Karpas-422 (cell line): Measurements from ENCODE around the gene NUAK2. TPM values are rescaled to one million over a fixed set of nuclear protein-coding genes. Genes with fewer than 3 reads are reported as not detected.

Source experiments
- DNase-seq: peaks from one replicate; pipeline ENCODE4 v3.0.0-alpha.2; 2015
- H2AFZ ChIP-seq: fragments of 200-600 bp; sonication (generic); 2 replicates; pipeline ENCODE4 v1.6.1; 2014; ENCODE audit warnings: antibody characterized with exemption, low read length, mixed read lengths
- H3K27ac ChIP-seq: fragments of 200-600 bp; sonication (generic); 2 replicates; pipeline ENCODE4 v1.5.1; 2014; ENCODE audit warnings: mild to moderate bottlenecking, low read length, moderate library complexity
- H3K27me3 ChIP-seq: fragments of 200-600 bp; sonication (generic); 2 replicates; pipeline ENCODE4 v1.6.1; 2014; ENCODE audit warnings: low read length, mixed read lengths
- H3K36me3 ChIP-seq: fragments of 200-600 bp; sonication (generic); 2 replicates; pipeline ENCODE4 v1.6.1; 2014; ENCODE audit warnings: low read length, mixed read lengths; ENCODE audit not compliant: insufficient read depth
- H3K4me1 ChIP-seq: fragments of 200-600 bp; sonication (generic); 2 replicates; pipeline ENCODE4 v1.6.1; 2014; ENCODE audit warnings: mild to moderate bottlenecking, low read length, mixed read lengths
- H3K4me2 ChIP-seq: fragments of 200-600 bp; sonication (generic); 2 replicates; pipeline ENCODE4 v1.6.1; 2014; ENCODE audit warnings: low read length, low read depth, mild to moderate bottlenecking; ENCODE audit not compliant: poor library complexity, severe bottlenecking
- H3K4me3 ChIP-seq: fragments of 200-600 bp; sonication (generic); 2 replicates; pipeline ENCODE4 v1.5.1; 2014; ENCODE audit warnings: mild to moderate bottlenecking, antibody characterized with exemption, low read length, mixed read lengths
- H3K79me2 ChIP-seq: fragments of 200-600 bp; sonication (generic); 2 replicates; pipeline ENCODE4 v1.6.1; 2014; ENCODE audit warnings: mild to moderate bottlenecking, low read length, mixed read lengths
- H3K9ac ChIP-seq: fragments of 200-600 bp; sonication (generic); 2 replicates; pipeline ENCODE4 v1.6.0; 2014; ENCODE audit warnings: low read length
- H3K9me2 ChIP-seq: fragments of 200-600 bp; sonication (generic), shearing (Covaris generic); replicated peaks from 2 replicates; pipeline ENCODE4 v1.6.0; 2014; ENCODE audit warnings: mild to moderate bottlenecking, low read length, moderate library complexity; ENCODE audit not compliant: insufficient read depth
- H3K9me3 ChIP-seq: fragments of 300-700, 200-600 bp; sonication (generic); 2 replicates; pipeline ENCODE4 v1.6.1; 2014; ENCODE audit warnings: low read length, mixed read lengths
- H4K20me1 ChIP-seq: fragments of 200-600 bp; sonication (generic); 2 replicates; pipeline ENCODE4 v1.6.1; 2014; ENCODE audit warnings: mild to moderate bottlenecking, antibody characterized with exemption, low read length, low read depth; ENCODE audit not compliant: insufficient read depth
- total RNA-seq: library from RNA; depleted of rRNA; stranded (reverse); fragments of >200 nt; shearing (Covaris generic); gene quantifications from 2 replicates; pipeline ENCODE4 v1.2.3, GENCODE V29; 2014; ENCODE audit warnings: low replicate concordance

Gene NUAK2
- total RNA-seq, 1 experiment from 2014 or later: 1.4 TPM

DNA sequence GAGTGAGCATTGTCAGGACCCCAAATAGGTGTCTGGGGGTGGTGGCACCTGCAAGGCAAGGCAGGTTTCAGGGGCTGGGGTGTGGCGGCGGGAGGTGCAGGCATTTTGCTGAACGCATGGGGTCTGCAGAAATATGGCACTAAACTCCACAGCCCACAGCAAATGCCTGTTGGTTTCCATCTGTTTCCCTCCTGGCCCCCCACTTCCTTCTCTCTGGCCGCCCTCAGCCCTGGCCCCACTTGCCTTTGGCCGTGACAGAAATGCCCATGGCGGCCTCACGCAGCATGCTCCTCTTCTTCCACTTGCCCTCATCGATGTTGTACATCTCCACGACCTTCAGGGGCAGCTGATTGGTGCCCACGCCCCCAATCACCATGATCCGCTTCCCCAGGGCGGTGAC lies 21.4 kb upstream of the NUAK2 start:
- H4K20me1 ChIP-seq: no peaks in the 10 kb centered on the region
- H3K36me3 ChIP-seq: no peaks in the 10 kb centered on the region
- H3K9ac ChIP-seq: no peak overlapping the region
- H3K9me3 ChIP-seq: no peaks in the 10 kb centered on the region
- H3K4me2 ChIP-seq: no peak overlapping the region
- no peak overlapping the region for H2AFZ ChIP-seq
- no peak overlapping the region for H3K27ac ChIP-seq
- no peaks in the 10 kb centered on the region for H3K9me2 ChIP-seq
- no peaks in the 10 kb centered on the region for H3K27me3 ChIP-seq
- no peak for DNase-seq
- H3K79me2 ChIP-seq: no peaks in the 10 kb centered on the region
- no peaks in the 10 kb centered on the region for H3K4me1 ChIP-seq
- no peak overlapping the region for H3K4me3 ChIP-seq

GRCh38 chr1:205340676-205341075 lies 19.1 kb upstream of the NUAK2 start:
- H3K9ac ChIP-seq: no peak overlapping the region
- no peak overlapping the region for H3K4me2 ChIP-seq
- no peaks in the 10 kb centered on the region for H3K27me3 ChIP-seq
- H3K27ac ChIP-seq: no peak overlapping the region
- H2AFZ ChIP-seq: no peak overlapping the region
- H3K4me1 ChIP-seq: no peaks in the 10 kb centered on the region
- no peaks in the 10 kb centered on the region for H3K9me2 ChIP-seq
- H3K9me3 ChIP-seq: no peaks in the 10 kb centered on the region
- no peak overlapping the region for H3K4me3 ChIP-seq
- H3K79me2 ChIP-seq: no peaks in the 10 kb centered on the region
- no peaks in the 10 kb centered on the region for H4K20me1 ChIP-seq
- no peaks in the 10 kb centered on the region for H3K36me3 ChIP-seq
- DNase-seq: no peak

GRCh38 chr1:205339717-205340116 lies 18.2 kb upstream of the NUAK2 start:
- no peaks in the 10 kb centered on the region for H3K27me3 ChIP-seq
- no peaks in the 10 kb centered on the region for H3K4me1 ChIP-seq
- H3K4me2 ChIP-seq: no peak overlapping the region
- H3K27ac ChIP-seq: no peak overlapping the region
- DNase-seq: no peak
- H3K9me3 ChIP-seq: no peaks in the 10 kb centered on the region
- no peaks in the 10 kb centered on the region for H4K20me1 ChIP-seq
- no peak overlapping the region for H2AFZ ChIP-seq
- no peak overlapping the region for H3K9ac ChIP-seq
- no peaks in the 10 kb centered on the region for H3K79me2 ChIP-seq
- H3K9me2 ChIP-seq: no peaks in the 10 kb centered on the region
- no peak overlapping the region for H3K4me3 ChIP-seq
- no peaks in the 10 kb centered on the region for H3K36me3 ChIP-seq

DNA sequence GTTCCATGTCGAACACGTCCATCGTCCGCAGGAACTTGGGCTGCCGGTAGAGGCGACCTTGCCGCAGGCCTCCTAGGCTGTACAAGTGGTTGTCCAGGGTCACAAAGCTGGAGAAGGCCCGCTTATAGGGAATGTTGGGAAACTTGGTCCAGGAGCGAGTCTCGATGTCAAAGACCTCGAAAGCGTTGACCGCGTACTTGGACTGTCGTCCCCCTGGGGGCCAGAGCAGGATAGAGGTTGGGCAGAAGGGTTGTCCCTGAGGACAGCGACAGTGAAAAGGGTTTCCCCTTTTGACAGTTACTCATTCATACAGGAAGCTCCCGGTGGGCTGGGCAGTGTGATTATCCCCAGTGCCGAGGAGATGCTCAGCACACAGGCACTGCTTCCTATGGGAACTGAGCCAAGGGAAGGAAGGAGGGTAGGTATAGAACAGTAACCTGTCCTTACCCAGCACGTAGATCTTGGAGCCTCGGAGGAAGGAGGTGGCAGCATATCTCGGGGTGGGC lies 17.7 kb upstream of the NUAK2 start:
- no peaks in the 10 kb centered on the region for H3K9me2 ChIP-seq
- no peak overlapping the region for H2AFZ ChIP-seq
- no peaks in the 10 kb centered on the region for H4K20me1 ChIP-seq
- no peak overlapping the region for H3K27ac ChIP-seq
- H3K9ac ChIP-seq: no peak overlapping the region
- H3K79me2 ChIP-seq: no peaks in the 10 kb centered on the region
- H3K4me2 ChIP-seq: no peak overlapping the region
- no peaks in the 10 kb centered on the region for H3K9me3 ChIP-seq
- H3K36me3 ChIP-seq: no peaks in the 10 kb centered on the region
- DNase-seq: no peak
- H3K27me3 ChIP-seq: no peaks in the 10 kb centered on the region
- H3K4me3 ChIP-seq: no peak overlapping the region
- no peaks in the 10 kb centered on the region for H3K4me1 ChIP-seq

DNA sequence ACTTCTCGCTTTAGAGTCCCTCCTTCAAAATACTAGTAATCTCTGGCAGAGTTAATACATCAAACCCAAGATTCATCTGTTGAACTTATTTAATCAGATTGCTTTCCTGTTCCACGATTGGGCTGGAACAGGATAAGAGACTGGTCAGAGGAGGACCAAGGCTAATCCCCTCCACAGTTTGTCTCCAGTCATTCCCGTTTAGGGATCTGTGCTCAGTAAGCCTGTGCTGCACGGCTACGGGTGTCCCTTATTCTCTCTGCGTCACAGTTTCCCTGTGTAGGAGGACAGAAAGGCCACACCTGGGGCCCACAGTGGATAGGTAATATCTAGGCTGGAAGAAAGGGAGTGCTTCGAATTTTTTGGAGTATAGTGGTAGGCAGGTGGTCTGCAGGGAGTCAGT lies 16.5 kb upstream of the NUAK2 start:
- H3K79me2 ChIP-seq: no peaks in the 10 kb centered on the region
- H4K20me1 ChIP-seq: no peaks in the 10 kb centered on the region

GRCh38 chr1:205337481-205337880 lies 15.9 kb upstream of the NUAK2 start:
- no peak for DNase-seq
- no peaks in the 10 kb centered on the region for H3K9me2 ChIP-seq
- no peaks in the 10 kb centered on the region for H3K36me3 ChIP-seq

More for the DNA sequence above, 16.5 kb upstream of the NUAK2 start:
- no peak overlapping the region for H2AFZ ChIP-seq
- H3K9me3 ChIP-seq: no peaks in the 10 kb centered on the region
- H3K27me3 ChIP-seq: no peaks in the 10 kb centered on the region
- H3K27ac ChIP-seq: no peak overlapping the region
- no peaks in the 10 kb centered on the region for H3K4me1 ChIP-seq
- H3K4me2 ChIP-seq: no peak overlapping the region
- no peaks in the 10 kb centered on the region for H3K9me2 ChIP-seq
- no peak overlapping the region for H3K9ac ChIP-seq
- H3K36me3 ChIP-seq: no peaks in the 10 kb centered on the region
- DNase-seq: no peak
- no peak overlapping the region for H3K4me3 ChIP-seq

GRCh38 chr1:205335692-205336091 lies 14.1 kb upstream of the NUAK2 start:
- Histone ChIP-seq H3K36me3 (no peaks in the 10 kb centered on the region), H2AFZ (no peak overlapping the region), H3K4me2 (no peak overlapping the region)

More at GRCh38 chr1:205337481-205337880, 15.9 kb upstream of the NUAK2 start:
- H3K79me2 ChIP-seq: no peaks in the 10 kb centered on the region
- no peak overlapping the region for H3K27ac ChIP-seq
- no peaks in the 10 kb centered on the region for H3K9me3 ChIP-seq
- no peak overlapping the region for H2AFZ ChIP-seq
- no peaks in the 10 kb centered on the region for H3K27me3 ChIP-seq
- H3K4me1 ChIP-seq: no peaks in the 10 kb centered on the region
- no peak overlapping the region for H3K4me2 ChIP-seq
- H3K4me3 ChIP-seq: no peak overlapping the region
- H4K20me1 ChIP-seq: no peaks in the 10 kb centered on the region
- H3K9ac ChIP-seq: no peak overlapping the region

DNA sequence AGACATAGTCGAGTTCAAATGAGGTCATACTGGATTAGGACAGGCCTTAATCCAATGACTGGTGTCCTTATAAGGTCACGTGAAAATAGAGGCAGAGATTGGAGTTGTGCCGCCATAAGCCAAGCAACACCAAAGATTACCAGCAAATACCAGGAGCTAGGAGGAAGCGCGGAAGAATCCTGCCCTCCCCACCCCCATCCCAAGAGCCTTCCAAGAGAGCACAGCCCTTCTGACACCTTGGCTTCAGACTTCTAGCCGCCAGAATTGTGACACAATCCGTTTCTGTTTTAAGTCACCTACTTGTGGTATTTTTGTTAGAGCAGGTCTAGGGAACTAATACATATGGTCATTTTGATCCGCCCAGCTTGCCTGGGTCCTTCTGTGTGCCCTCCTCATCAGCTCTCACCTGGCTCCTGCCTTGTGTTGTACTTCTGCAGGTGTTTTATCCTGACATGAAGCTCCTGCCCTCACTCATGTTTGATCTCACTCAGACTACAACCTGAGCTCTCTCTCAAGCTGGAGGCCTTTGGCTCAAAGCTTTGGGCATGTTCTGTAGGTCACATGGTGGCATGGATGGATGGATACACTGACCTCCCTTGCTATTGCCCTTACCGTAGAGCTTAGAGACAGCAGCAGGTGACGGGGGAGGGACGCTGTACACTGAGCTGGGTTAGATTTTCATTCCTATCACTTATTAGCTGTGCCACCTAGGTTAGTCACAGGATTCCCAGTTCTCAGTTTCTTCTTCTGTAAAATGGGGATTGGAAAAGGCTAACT lies 10.7 kb upstream of the NUAK2 start:
- Histone ChIP-seq H3K9me3 (no peaks in the 10 kb centered on the region), H3K27me3 (no peaks in the 10 kb centered on the region), H3K4me1 (no peaks in the 10 kb centered on the region), H4K20me1 (no peaks in the 10 kb centered on the region), H3K9me2 (no peaks in the 10 kb centered on the region), H3K27ac (no peak overlapping the region), H3K79me2 (no peaks in the 10 kb centered on the region), H3K4me3 (no peak overlapping the region), H2AFZ (no peak overlapping the region), H3K36me3 (no peaks in the 10 kb centered on the region), H3K9ac (no peak overlapping the region), H3K4me2 (no peak overlapping the region)
- no peak for DNase-seq

More at GRCh38 chr1:205335692-205336091, 14.1 kb upstream of the NUAK2 start:
- peak; percentile 87 for DNase-seq
- Histone ChIP-seq H3K79me2 (no peaks in the 10 kb centered on the region), H3K27me3 (no peaks in the 10 kb centered on the region), H4K20me1 (no peaks in the 10 kb centered on the region), H3K9ac (no peak overlapping the region), H3K9me2 (no peaks in the 10 kb centered on the region), H3K27ac (no peak overlapping the region), H3K4me1 (no peaks in the 10 kb centered on the region), H3K4me3 (no peak overlapping the region), H3K9me3 (no peaks in the 10 kb centered on the region)
